HepG2 (cell line): ENCODE results near the gene EPB41. TPM values are rescaled to one million over a fixed set of nuclear protein-coding genes. Genes with fewer than 3 reads are reported as not detected.

ENCODE experiments used
- BRD4 ChIP-seq: sonication (generic); formaldehyde crosslinking; IDR thresholded peaks from 2 replicates; pipeline ENCODE4 v1.4.0; 2020; ENCODE audit warnings: missing genetic modification reagents
- CEBPB ChIP-seq: IDR thresholded peaks from 2 replicates; pipeline ENCODE4 v1.6.1; 2011; ENCODE audit warnings: low read depth, low read length, improper control_type of control experiment, borderline replicate concordance
- ETV5 ChIP-seq: IDR thresholded peaks from 2 replicates; pipeline ENCODE4 v1.6.1; 2018; ENCODE audit warnings: missing biosample characterization, missing genetic modification reagents, inconsistent platforms, borderline replicate concordance
- FOSL2 ChIP-seq: sonication (generic); formaldehyde crosslinking; IDR thresholded peaks from 2 replicates; pipeline ENCODE4 v1.4.0; 2020; ENCODE audit warnings: missing genetic modification reagents
- FOXA1 ChIP-seq, 2 experiments: fragments of 450-650 bp in 1 of 2; sonication (generic) in 1 of 2; formaldehyde crosslinking in 1 of 2; IDR thresholded peaks; 2 replicates each; pipeline versions ENCODE4 v1.4.0 to v1.6.1; 2016 to 2020; ENCODE audit warnings: missing genetic modification reagents in 1 of 2
- HDAC2 ChIP-seq: sonication (generic); formaldehyde crosslinking; IDR thresholded peaks from 2 replicates; pipeline ENCODE4 v1.4.0; 2020; ENCODE audit warnings: missing genetic modification reagents
- HOXA7 ChIP-seq: sonication (generic); formaldehyde crosslinking; IDR thresholded peaks from 2 replicates; pipeline ENCODE4 v1.8.1; 2022; ENCODE audit warnings: mild to moderate bottlenecking, missing genetic modification reagents, moderate library complexity
- KMT2B ChIP-seq: IDR thresholded peaks from 2 replicates; pipeline ENCODE4 v1.6.1; 2016; ENCODE audit warnings: missing genetic modification reagents, missing compliant biosample characterization
- MIER2 ChIP-seq: IDR thresholded peaks from 2 replicates; pipeline ENCODE4 v1.6.1; 2016; ENCODE audit warnings: missing biosample characterization, missing genetic modification reagents
- MTA3 ChIP-seq: sonication (generic); formaldehyde crosslinking; IDR thresholded peaks from 2 replicates; pipeline ENCODE4 v1.4.0; 2020; ENCODE audit warnings: missing genetic modification reagents
- NCOA2 ChIP-seq: sonication (generic); formaldehyde crosslinking; IDR thresholded peaks from 2 replicates; pipeline ENCODE4 v1.8.0; 2022; ENCODE audit warnings: inconsistent platforms
- NR2F2 ChIP-seq: IDR thresholded peaks from 2 replicates; pipeline ENCODE4 v1.6.1; 2012; ENCODE audit warnings: low read depth, inconsistent platforms, borderline replicate concordance
- RARA ChIP-seq: IDR thresholded peaks from 2 replicates; pipeline ENCODE4 v1.6.1; 2016; ENCODE audit warnings: missing genetic modification reagents, missing compliant biosample characterization
- RCOR2 ChIP-seq: IDR thresholded peaks from 2 replicates; pipeline ENCODE4 v1.6.1; 2016; ENCODE audit warnings: missing biosample characterization, missing genetic modification reagents
- SALL1 ChIP-seq: sonication (generic); formaldehyde crosslinking; IDR thresholded peaks from 2 replicates; pipeline ENCODE4 v1.8.0; 2022; ENCODE audit warnings: mild to moderate bottlenecking, missing genetic modification reagents
- SCMH1 ChIP-seq: sonication (generic); formaldehyde crosslinking; IDR thresholded peaks from 2 replicates; pipeline ENCODE4 v1.9.0; 2021; ENCODE audit warnings: missing genetic modification reagents, mild to moderate bottlenecking, borderline replicate concordance
- U2AF2 ChIP-seq: fragments of 200-400 bp; formaldehyde crosslinking; IDR thresholded peaks from 2 replicates; pipeline ENCODE4 v1.6.1; 2017; ENCODE audit warnings: low read depth, mild to moderate bottlenecking, low read length
- ZC3H13 ChIP-seq: sonication (generic); formaldehyde crosslinking; IDR thresholded peaks from 2 replicates; pipeline ENCODE4 v1.8.1; 2023; ENCODE audit warnings: mild to moderate bottlenecking, missing genetic modification reagents, moderate library complexity
- ZMYM4 ChIP-seq: sonication (generic); formaldehyde crosslinking; IDR thresholded peaks from 2 replicates; pipeline ENCODE4 v1.8.1; 2023; ENCODE audit warnings: mild to moderate bottlenecking, missing genetic modification reagents
- ZNF274 ChIP-seq: sonication (generic); formaldehyde crosslinking; IDR thresholded peaks from 2 replicates; pipeline ENCODE4 v1.5.1; 2020; ENCODE audit warnings: mild to moderate bottlenecking, missing genetic modification reagents
- ZNF816 ChIP-seq: sonication (generic); formaldehyde crosslinking; IDR thresholded peaks from 2 replicates; pipeline ENCODE4 v1.8.0; 2022; ENCODE audit warnings: missing genetic modification reagents, mild to moderate bottlenecking, borderline replicate concordance
- polyA plus RNA-seq, 8 experiments: library from polyadenylated mRNA; depleted of rRNA in 3 of 8; stranded (reverse) in 7 of 8; unstranded in 1 of 8; fragments of >200 nt; fragmentation: Illumina TruSeq in 4 of 8; extraction: Trizol in 4 of 8; gene quantifications; 2 replicates each; pipeline versions ENCODE4 v1.2.1 to v1.2.3, GENCODE V29; 2011 to 2016; ENCODE audit warnings: low read depth in 4 of 8, missing spikeins in 1 of 8, mixed read lengths in 1 of 8; ENCODE audit not compliant: insufficient read depth in 1 of 8
- total RNA-seq, 5 experiments: library from RNA; depleted of rRNA; stranded (reverse); fragments of >200 nt; fragmentation: Illumina TruSeq; extraction: Trizol; gene quantifications; 2 replicates each; pipeline ENCODE4 v1.2.3, GENCODE V29; 2016; ENCODE audit warnings: low read depth in 1 of 5
- TF ChIP-seq, protein P1 (sequence below): sonication (generic); formaldehyde crosslinking; conservative IDR thresholded peaks from 2 replicates; pipeline ENCODE4 v1.4.0; 2020; ENCODE audit warnings: missing genetic modification reagents
- TF ChIP-seq, protein P2 (sequence below): sonication (generic); formaldehyde crosslinking; IDR thresholded peaks from 2 replicates; pipeline ENCODE4 v1.4.0; 2020; ENCODE audit warnings: missing genetic modification reagents
- TF ChIP-seq, protein P3 (sequence below): IDR thresholded peaks from 2 replicates; pipeline ENCODE4 v1.6.1; 2016; ENCODE audit warnings: missing compliant biosample characterization, missing genetic modification reagents, borderline replicate concordance
- TF ChIP-seq, protein P4 (sequence below): sonication (generic); formaldehyde crosslinking; IDR thresholded peaks from 2 replicates; pipeline ENCODE4 v1.5.0; 2020; ENCODE audit warnings: missing genetic modification reagents
- TF ChIP-seq, protein P5 (sequence below), 2 experiments: fragments of 450-650 bp in 1 of 2; sonication (generic) in 1 of 2; formaldehyde crosslinking; IDR thresholded peaks; 2 replicates each; pipeline versions ENCODE4 v1.5.0 to v1.8.0; 2020 to 2022; ENCODE audit warnings: mild to moderate bottlenecking in 1 of 2, missing genetic modification reagents in 1 of 2

Gene EPB41
- total and polyA plus RNA-seq, 2 of the 13 experiments (the other 11 are each of a cell fraction or from before 2014, with no cell fraction given): 34.5 to 46.7 TPM

DNA sequence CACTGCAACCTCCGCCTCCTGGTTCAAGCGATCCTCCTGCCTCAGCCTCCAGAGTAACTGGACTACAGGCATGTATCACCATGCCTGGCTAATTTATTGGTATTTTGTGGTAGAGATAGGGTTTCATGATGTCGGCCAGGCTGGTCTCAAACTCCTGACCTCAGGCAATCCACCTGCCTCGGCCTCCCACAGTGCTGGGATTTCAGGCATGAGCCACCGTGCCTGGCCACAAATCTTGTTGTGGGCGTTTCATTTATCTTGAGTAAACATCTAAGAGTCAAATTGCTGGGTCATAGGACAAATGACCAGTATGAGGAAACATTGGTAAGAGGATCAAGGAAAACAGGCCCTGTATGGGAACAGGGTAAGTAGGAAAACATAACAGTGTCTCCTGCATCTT lies 191.5 kb downstream of the EPB41 start (continued):
- TF ChIP-seq SALL1 (CRISPR knock-in tag): peak; percentile 75
- TF ChIP-seq ZNF274 (CRISPR knock-in tag): no peak
- 0 out of 2 replicates have a peak, but pooled peaks have one; percentile 23 for TF ChIP-seq ZMYM4
- TF ChIP-seq, protein P1, sequence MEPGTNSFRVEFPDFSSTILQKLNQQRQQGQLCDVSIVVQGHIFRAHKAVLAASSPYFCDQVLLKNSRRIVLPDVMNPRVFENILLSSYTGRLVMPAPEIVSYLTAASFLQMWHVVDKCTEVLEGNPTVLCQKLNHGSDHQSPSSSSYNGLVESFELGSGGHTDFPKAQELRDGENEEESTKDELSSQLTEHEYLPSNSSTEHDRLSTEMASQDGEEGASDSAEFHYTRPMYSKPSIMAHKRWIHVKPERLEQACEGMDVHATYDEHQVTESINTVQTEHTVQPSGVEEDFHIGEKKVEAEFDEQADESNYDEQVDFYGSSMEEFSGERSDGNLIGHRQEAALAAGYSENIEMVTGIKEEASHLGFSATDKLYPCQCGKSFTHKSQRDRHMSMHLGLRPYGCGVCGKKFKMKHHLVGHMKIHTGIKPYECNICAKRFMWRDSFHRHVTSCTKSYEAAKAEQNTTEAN (CRISPR knock-in tag): no peak
- TF ChIP-seq FOSL2 (CRISPR knock-in tag): peak; percentile 36
- TF ChIP-seq BRD4 (CRISPR knock-in tag): no peak
- TF ChIP-seq ZC3H13 (CRISPR knock-in tag): no peak
- TF ChIP-seq, protein P2, sequence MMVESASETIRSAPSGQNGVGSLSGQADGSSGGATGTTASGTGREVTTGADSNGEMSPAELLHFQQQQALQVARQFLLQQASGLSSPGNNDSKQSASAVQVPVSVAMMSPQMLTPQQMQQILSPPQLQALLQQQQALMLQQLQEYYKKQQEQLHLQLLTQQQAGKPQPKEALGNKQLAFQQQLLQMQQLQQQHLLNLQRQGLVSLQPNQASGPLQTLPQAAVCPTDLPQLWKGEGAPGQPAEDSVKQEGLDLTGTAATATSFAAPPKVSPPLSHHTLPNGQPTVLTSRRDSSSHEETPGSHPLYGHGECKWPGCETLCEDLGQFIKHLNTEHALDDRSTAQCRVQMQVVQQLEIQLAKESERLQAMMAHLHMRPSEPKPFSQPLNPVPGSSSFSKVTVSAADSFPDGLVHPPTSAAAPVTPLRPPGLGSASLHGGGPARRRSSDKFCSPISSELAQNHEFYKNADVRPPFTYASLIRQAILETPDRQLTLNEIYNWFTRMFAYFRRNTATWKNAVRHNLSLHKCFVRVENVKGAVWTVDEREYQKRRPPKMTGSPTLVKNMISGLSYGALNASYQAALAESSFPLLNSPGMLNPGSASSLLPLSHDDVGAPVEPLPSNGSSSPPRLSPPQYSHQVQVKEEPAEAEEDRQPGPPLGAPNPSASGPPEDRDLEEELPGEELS (CRISPR knock-in tag): peak; percentile 74
- no peak for TF ChIP-seq FOXA1 (IDR thresholded peaks at IDR 0.05)
- peak; percentile 88 for TF ChIP-seq FOXA1 (CRISPR knock-in tag; IDR thresholded peaks at IDR 0.05)
- TF ChIP-seq, protein P3, sequence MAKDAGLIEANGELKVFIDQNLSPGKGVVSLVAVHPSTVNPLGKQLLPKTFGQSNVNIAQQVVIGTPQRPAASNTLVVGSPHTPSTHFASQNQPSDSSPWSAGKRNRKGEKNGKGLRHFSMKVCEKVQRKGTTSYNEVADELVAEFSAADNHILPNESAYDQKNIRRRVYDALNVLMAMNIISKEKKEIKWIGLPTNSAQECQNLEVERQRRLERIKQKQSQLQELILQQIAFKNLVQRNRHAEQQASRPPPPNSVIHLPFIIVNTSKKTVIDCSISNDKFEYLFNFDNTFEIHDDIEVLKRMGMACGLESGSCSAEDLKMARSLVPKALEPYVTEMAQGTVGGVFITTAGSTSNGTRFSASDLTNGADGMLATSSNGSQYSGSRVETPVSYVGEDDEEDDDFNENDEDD (CRISPR knock-in tag): no peak
- peak; percentile 57 for TF ChIP-seq HDAC2 (CRISPR knock-in tag)
- peak; percentile 43; the same call in 1 of the 2 replicates for TF ChIP-seq CEBPB
- no peak for TF ChIP-seq ZNF816 (CRISPR knock-in tag)
- no peak for TF ChIP-seq MIER2 (CRISPR knock-in tag)
- TF ChIP-seq ETV5 (CRISPR knock-in tag): peak; percentile 14; the same call in 1 of the 2 replicates
- TF ChIP-seq RARA (CRISPR knock-in tag): peak; percentile 65; the same call in 1 of the 2 replicates
- TF ChIP-seq, protein P4, sequence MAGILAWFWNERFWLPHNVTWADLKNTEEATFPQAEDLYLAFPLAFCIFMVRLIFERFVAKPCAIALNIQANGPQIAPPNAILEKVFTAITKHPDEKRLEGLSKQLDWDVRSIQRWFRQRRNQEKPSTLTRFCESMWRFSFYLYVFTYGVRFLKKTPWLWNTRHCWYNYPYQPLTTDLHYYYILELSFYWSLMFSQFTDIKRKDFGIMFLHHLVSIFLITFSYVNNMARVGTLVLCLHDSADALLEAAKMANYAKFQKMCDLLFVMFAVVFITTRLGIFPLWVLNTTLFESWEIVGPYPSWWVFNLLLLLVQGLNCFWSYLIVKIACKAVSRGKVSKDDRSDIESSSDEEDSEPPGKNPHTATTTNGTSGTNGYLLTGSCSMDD (CRISPR knock-in tag): no peak
- TF ChIP-seq MTA3: no peak
- TF ChIP-seq NR2F2: no peak
- TF ChIP-seq RCOR2 (CRISPR knock-in tag): peak; percentile 51; the same call in 1 of the 2 replicates
- 0 out of 2 replicates have a peak, but pooled peaks have one; percentile 35 for TF ChIP-seq KMT2B (CRISPR knock-in tag)
- TF ChIP-seq HOXA7 (CRISPR knock-in tag): no peak
- TF ChIP-seq, protein P5, sequence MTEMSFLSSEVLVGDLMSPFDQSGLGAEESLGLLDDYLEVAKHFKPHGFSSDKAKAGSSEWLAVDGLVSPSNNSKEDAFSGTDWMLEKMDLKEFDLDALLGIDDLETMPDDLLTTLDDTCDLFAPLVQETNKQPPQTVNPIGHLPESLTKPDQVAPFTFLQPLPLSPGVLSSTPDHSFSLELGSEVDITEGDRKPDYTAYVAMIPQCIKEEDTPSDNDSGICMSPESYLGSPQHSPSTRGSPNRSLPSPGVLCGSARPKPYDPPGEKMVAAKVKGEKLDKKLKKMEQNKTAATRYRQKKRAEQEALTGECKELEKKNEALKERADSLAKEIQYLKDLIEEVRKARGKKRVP (CRISPR knock-in tag; IDR thresholded peaks at IDR 0.05): 0 out of 4 replicates have a peak, but pooled peaks of 1 of the 2 experiments have one; percentile 34
- TF ChIP-seq U2AF2: no peak
- no peak for TF ChIP-seq SCMH1
- TF ChIP-seq NCOA2 (CRISPR knock-in tag): peak; percentile 42; the same call in 1 of the 2 replicates
